Right atrium auricular region (tissue), 2 donors: ENCODE measurements around the gene FLAD1. TPM values are rescaled to one million over a fixed set of nuclear protein-coding genes. Genes with fewer than 3 reads are reported as not detected.

Experiments used
- DNase-seq: peaks from one replicate; pipeline ENCODE4 v3.0.0-alpha.2; 2019; ENCODE audit warnings: low spot score
- H3K27ac ChIP-seq, 2 donors: fragments of 200-600 bp; sonication (generic); 1 replicate in 1 of 2; 2 replicates in 1 of 2; pipeline ENCODE4 v1.5.1; 2016 to 2019
- H3K27me3 ChIP-seq, 2 donors: fragments of 200-600 bp; sonication (generic); one replicate each; pipeline versions ENCODE4 v1.5.1 to v1.6.0; 2017 to 2019
- H3K36me3 ChIP-seq: fragments of 200-600 bp; sonication (generic); one replicate; pipeline ENCODE4 v1.5.1; 2016
- H3K4me1 ChIP-seq, 2 donors: fragments of 200-600 bp; sonication (generic); one replicate each; pipeline versions ENCODE4 v1.5.1 to v1.6.0; 2017 to 2019
- H3K4me3 ChIP-seq, 2 donors: fragments of 200-600 bp; sonication (generic); 1 replicate in 1 of 2; 2 replicates in 1 of 2; pipeline ENCODE4 v1.5.1; 2017 to 2019; ENCODE audit warnings: mild to moderate bottlenecking in 1 of 2, moderate library complexity in 1 of 2
- H3K9me3 ChIP-seq, 2 donors: fragments of 200-600 bp; sonication (generic); one replicate each; pipeline ENCODE4 v1.5.1; 2019
- CTCF ChIP-seq, 2 donors: fragments of 200-600 bp; sonication (generic); IDR thresholded peaks; one replicate each; pipeline ENCODE4 v1.5.1; 2019; ENCODE audit warnings: antibody characterized with exemption in 2 of 2
- total RNA-seq, 2 donors: library from RNA; depleted of rRNA; stranded (reverse); fragments of >200 nt; gene quantifications; one replicate each; pipeline ENCODE4 v1.1.0, GENCODE V29; 2016

Gene FLAD1
- total RNA-seq, 2 donors from 2014 or later: 19.5 to 24.8 TPM

- H3K4me1 ChIP-seq: peaks cover 0 to 47% of the 10 kb centered on the region in 2 donors
- peaks cover 21% of the 10 kb centered on the region for H3K36me3 ChIP-seq
- TF ChIP-seq CTCF (IDR thresholded peaks at IDR 0.05): no peak
Observed at GRCh38 chr1:154954541-154954940, 28.6 kb upstream of the FLAD1 start.

DNA sequence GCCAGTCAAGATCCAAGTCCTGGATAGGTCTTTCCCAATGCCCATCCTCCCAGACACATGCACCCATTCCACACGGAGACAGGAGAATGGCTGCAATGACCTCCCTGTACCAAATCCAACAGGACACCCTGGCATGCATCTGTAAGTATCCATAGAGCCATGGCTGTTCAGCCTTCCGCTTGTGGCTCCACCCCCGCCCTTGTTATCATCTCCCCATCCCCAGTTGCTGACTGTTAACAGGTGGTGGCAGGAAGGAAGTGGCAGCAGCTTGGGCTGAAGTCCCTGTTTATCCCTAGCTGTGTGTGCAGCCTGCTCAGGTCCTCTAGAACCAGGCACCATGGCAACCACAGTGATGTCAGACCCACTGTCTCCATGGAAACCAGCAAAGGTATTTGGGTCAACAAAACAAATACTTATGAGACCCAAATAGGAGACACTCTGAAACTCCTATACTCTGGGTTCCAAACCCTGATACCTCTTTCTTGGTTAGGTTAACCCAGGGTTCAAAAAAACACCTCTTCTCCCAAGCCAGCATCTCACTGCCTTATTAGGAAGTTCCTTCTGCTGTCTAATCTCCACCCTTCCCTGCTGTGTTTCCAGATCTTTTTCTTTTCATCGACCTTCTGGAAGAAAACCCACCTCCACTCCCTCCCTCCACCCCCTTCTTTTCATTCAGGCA, 28.0 kb upstream of the FLAD1 start:
- H3K27me3 ChIP-seq: no peaks in the 10 kb centered on the region
- no peak for TF ChIP-seq CTCF (IDR thresholded peaks at IDR 0.05)
- no peak for DNase-seq
- peaks cover 22% of the 10 kb centered on the region for H3K36me3 ChIP-seq
- H3K9me3 ChIP-seq: no peaks in the 10 kb centered on the region
- H3K4me3 ChIP-seq: peak overlapping the region; percentile 52 to 60
- peak overlapping the region; percentile 73 to 84 for H3K27ac ChIP-seq
- H3K4me1 ChIP-seq: peaks cover 0 to 47% of the 10 kb centered on the region in 2 donors

More at GRCh38 chr1:154954541-154954940, 28.6 kb upstream of the FLAD1 start:
- Histone ChIP-seq H3K9me3 (no peaks in the 10 kb centered on the region), H3K4me3 (no peak overlapping the region), H3K27ac (no peak overlapping the region), H3K27me3 (no peaks in the 10 kb centered on the region)
- DNase-seq: no peak

GRCh38 chr1:154955718-154956543, 27.2 kb upstream of the FLAD1 start, which contains the start of gene PBXIP1:
PBXIP1 (minus strand) TSS chr1:154956099; CDS start chr1:154953721, 2,378 bp downstream.
- DNase-seq: peak; percentile 89
- H3K4me1 ChIP-seq: peaks cover 0 to 55% of the 10 kb centered on the region in 2 donors
- H3K36me3 ChIP-seq: peaks cover 21% of the 10 kb centered on the region
- peak within 1 kb of the TSS; percentile 73 to 84 for H3K27ac ChIP-seq
- no peaks in the 10 kb centered on the region for H3K9me3 ChIP-seq
- peak in 1 of 2 donors; percentile 8 for TF ChIP-seq CTCF (IDR thresholded peaks at IDR 0.05)
- no peaks in the 10 kb centered on the region for H3K27me3 ChIP-seq
- peak within 1 kb of the TSS; percentile 52 to 60 for H3K4me3 ChIP-seq

DNA sequence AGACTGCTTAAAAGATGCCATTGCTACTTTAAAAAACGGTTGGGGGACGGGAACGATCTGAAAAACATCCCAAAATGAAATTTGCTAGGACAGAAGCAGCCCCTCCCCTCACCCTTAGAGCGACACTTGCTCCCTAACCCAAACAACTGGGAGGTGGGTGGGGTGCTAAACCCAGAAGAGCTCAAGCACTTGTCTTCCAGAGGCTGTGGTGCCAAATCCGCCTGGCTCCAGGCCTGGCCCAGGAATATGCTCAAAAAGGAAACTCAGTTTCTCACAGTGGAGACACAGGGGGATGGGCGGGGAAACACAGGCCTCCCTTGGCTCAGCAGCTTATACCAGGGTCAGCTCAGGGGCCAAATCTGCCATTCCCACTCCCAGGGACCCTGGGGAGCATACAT, 26.6 kb upstream of the FLAD1 start:
- Histone ChIP-seq H3K27me3 (no peaks in the 10 kb centered on the region), H3K4me3 (peak overlapping the region; percentile 52 to 60), H3K9me3 (no peaks in the 10 kb centered on the region), H3K36me3 (peaks cover 15% of the 10 kb centered on the region), H3K4me1 (peaks cover 0 to 58% of the 10 kb centered on the region in 2 donors), H3K27ac (peak overlapping the region; percentile 73 to 84)
- no peak for DNase-seq
- no peak for TF ChIP-seq CTCF (IDR thresholded peaks at IDR 0.05)

DNA sequence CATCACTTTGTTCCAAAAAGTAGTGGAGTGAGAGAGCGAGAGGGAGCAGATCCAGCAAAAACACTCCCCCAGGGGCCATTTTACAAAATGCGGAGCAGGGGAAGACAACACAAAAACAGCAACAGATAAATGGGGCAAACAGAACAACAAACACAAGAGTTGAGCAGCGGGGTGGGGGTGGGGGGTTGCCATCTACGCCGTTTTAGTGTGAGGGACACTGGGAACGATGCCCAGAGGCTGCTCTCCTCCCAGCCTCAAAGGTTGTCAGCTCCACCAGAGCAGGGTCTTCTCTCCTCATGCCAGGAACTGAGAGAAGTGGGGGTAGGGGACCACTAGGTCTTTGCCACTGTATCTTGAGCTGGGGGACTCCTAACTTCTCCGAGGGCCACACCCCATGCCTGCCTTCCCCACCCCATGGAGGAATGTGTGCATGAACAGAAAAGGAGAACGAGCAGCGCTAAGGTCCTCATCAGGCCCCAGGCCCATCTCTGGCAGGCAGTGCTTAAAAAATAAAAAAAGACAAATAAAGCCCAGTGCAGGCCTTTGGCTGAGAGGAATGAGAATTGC, 26.0 kb upstream of the FLAD1 start:
- Histone ChIP-seq H3K27ac (peak overlapping the region; percentile 73 to 84), H3K4me3 (no peak overlapping the region)

More for the DNA sequence above, 26.0 kb upstream of the FLAD1 start:
- H3K4me1 ChIP-seq: peaks cover 0 to 56% of the 10 kb centered on the region in 2 donors
- no peaks in the 10 kb centered on the region for H3K9me3 ChIP-seq
- H3K27me3 ChIP-seq: no peaks in the 10 kb centered on the region
- H3K36me3 ChIP-seq: peaks cover 15% of the 10 kb centered on the region
- DNase-seq: no peak
- TF ChIP-seq CTCF (IDR thresholded peaks at IDR 0.05): no peak
